Activated T-cell treated with anti-CD3 and anti-CD28 coated beads, Interleukin-2, amount 50 U/mL, for 4 hours (primary cell): ENCODE results near the gene CLEC16A. TPM values are rescaled to one million over a fixed set of nuclear protein-coding genes. Genes with fewer than 3 reads are reported as not detected.

Source experiments
- ATAC-seq, 2 donors: fragments of 200-7000 bp; cut with Tn5 transposase; one replicate each; pipeline ENCODE4 v1.10.0; 2021
- DNase-seq: peaks from one replicate; pipeline ENCODE4 v3.0.0-alpha.2; 2020
- H3K27me3 Mint-ChIP-seq: one replicate; pipeline ENCODE4 v1.8.0; 2021; ENCODE audit warnings: low read depth, mixed read lengths
- H3K36me3 Mint-ChIP-seq: one replicate; pipeline ENCODE4 v1.8.0; 2022; ENCODE audit warnings: mixed read lengths; ENCODE audit not compliant: insufficient read depth
- H3K4me1 Mint-ChIP-seq: one replicate; pipeline ENCODE4 v1.8.0; 2021; ENCODE audit warnings: low read depth, mixed read lengths
- H3K4me3 Mint-ChIP-seq: one replicate; pipeline ENCODE4 v1.8.0; 2021; ENCODE audit warnings: mild to moderate bottlenecking, moderate library complexity, mixed read lengths
- H3K9me3 Mint-ChIP-seq: one replicate; pipeline ENCODE4 v1.8.0; 2021; ENCODE audit warnings: mixed read lengths
- total RNA-seq, 3 donors: library from RNA; stranded (reverse); gene quantifications; one replicate each; pipeline ENCODE4 v1.2.1, GENCODE V29; 2021

The CLEC16A gene
- total RNA-seq, 3 donors from 2014 or later = 25.2 to 26.4 (median 26.3) TPM

DNA sequence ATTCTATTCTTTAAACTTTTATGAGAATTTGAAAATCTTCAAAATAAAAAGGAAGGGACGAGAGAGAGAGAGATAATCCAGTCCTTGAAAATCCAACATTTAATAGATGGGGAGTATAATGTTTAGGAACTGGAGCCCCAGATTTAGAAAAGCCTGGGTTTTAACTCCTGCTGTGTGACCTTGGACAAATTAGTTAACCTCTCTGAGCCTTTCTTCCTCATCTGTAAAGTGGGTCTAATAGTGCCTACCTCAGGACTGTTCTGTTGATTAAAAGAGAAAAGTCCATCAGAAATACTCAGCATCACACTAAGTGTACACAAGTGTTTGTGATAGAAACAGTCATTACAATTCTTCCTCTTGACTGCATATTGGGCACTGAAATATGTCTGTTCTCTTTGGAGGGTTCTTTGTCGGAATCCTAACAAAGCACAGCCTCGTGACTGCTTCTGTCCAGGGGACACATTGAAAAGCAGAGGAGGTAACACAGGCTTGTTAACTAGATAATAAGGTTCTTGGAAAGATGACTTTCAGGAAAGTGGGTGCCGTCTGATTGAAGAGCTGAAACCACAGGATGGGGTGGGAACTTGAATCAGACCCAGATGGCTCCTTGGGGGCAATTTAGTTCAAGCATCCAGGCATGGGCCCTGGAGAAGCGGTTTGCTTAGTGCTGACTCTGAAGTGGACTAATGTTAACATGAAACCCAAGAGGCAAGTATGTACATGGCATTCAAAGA is 128.2 kb downstream of the CLEC16A start:
- H3K4me3 Mint-ChIP-seq = no peak overlapping the region
- peaks cover 21% of the 10 kb centered on the region for H3K36me3 Mint-ChIP-seq

GRCh38 chr16:11073407-11073999 is 129.1 kb downstream of the CLEC16A start:
- Mint-ChIP-seq H3K4me1 (peaks cover 59% of the 10 kb centered on the region), H3K9me3 (no peaks in the 10 kb centered on the region), H3K36me3 (peaks cover 21% of the 10 kb centered on the region), H3K27me3 (no peaks in the 10 kb centered on the region), H3K4me3 (no peak overlapping the region)
- DNase-seq (no peak), ATAC-seq (no peak)

More for the DNA sequence above, 128.2 kb downstream of the CLEC16A start:
- DNase-seq (no peak), ATAC-seq (peak in 1 of 2 donors; percentile 7)
- no peaks in the 10 kb centered on the region for H3K9me3 Mint-ChIP-seq
- H3K4me1 Mint-ChIP-seq = peaks cover 50% of the 10 kb centered on the region
- H3K27me3 Mint-ChIP-seq = no peaks in the 10 kb centered on the region

GRCh38 chr16:11074131-11074530 is 129.8 kb downstream of the CLEC16A start:
- H3K4me3 Mint-ChIP-seq = no peak overlapping the region
- H3K27me3 Mint-ChIP-seq = no peaks in the 10 kb centered on the region
- H3K9me3 Mint-ChIP-seq = no peaks in the 10 kb centered on the region
- DNase-seq (no peak), ATAC-seq (no peak)
- H3K4me1 Mint-ChIP-seq = peaks cover 65% of the 10 kb centered on the region
- peaks cover 21% of the 10 kb centered on the region for H3K36me3 Mint-ChIP-seq

GRCh38 chr16:11075163-11075562 is 130.8 kb downstream of the CLEC16A start:
- peaks cover 75% of the 10 kb centered on the region for H3K4me1 Mint-ChIP-seq
- H3K9me3 Mint-ChIP-seq = no peaks in the 10 kb centered on the region
- no peak for DNase-seq
- no peaks in the 10 kb centered on the region for H3K27me3 Mint-ChIP-seq
- H3K4me3 Mint-ChIP-seq = no peak overlapping the region
- no peak for ATAC-seq
- H3K36me3 Mint-ChIP-seq = peaks cover 19% of the 10 kb centered on the region

DNA sequence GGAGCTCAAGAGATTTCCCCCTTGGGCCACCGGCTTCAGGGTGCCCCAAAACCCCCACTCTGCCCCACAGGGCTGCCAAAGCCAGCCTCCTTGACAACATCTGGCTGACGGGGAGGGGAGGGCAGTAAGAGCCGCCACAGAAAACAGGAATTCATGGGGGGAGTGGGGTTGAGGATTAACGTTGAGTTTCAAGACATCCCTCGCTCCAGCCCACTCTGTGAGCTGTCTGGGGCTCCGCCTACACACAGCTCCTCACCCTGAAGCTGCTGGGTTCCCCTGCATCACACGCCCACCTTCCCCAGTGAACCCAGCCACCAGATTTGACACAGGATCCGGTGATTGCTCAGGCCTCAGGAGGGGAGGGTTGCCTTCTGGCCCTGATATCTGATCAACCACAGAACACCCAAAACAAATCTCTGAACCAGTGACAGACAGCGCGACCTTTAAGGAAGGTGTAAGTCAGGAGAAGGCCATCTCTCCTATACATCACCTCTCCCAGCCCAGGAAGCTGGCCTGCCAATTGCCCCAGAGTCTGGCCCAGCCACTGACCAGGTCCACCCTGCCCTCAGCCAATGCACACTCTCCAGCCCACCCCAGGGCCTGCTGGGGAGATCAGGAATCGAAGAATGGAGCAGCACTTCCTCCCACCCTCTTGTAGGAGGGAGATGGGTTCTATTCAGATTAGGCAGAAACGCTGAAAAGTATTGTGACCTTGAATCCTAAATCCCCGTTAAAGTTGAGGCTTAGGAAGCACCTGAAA is 132.1 kb downstream of the CLEC16A start:
- ATAC-seq (peak; percentile 84 to 85), DNase-seq (peak; percentile 66)
- no peaks in the 10 kb centered on the region for H3K9me3 Mint-ChIP-seq
- H3K4me3 Mint-ChIP-seq = no peak overlapping the region
- H3K27me3 Mint-ChIP-seq = no peaks in the 10 kb centered on the region
- H3K4me1 Mint-ChIP-seq = peaks cover 79% of the 10 kb centered on the region
- H3K36me3 Mint-ChIP-seq = peaks cover 16% of the 10 kb centered on the region

DNA sequence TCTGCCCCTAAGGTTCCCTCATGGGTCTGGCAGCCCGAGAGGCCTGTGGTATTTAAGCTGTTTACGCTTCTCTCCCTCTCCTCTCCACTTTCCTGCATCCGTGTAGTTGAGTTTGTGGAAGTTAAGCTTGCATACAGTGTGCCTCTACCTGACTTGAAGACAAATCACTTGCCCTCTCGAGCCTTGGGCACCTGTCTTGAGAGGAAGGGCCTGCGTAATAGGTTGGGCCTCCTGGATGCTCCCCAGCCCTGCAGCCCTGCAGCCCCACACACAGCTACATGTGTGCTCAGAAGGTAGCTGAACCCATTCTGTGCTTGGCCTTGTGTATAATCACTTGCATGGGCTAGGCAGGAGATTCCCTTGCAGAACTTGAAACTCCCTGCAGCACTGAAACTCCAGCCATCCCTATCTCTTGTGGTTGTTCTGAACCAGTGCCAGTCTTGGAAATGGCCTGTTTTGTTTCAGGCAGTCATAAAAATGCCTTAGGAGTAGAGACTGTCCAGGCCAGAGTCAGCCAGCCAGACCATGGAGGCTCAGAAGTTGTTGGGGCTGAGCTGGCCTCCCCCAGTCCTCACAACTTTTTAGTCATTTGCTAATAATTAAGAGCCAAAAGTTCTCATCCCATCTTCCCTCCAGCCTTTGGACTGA is 134.6 kb downstream of the CLEC16A start:
- Mint-ChIP-seq H3K4me1 (peaks cover 57% of the 10 kb centered on the region), H3K4me3 (no peak overlapping the region), H3K36me3 (peaks cover 15% of the 10 kb centered on the region), H3K9me3 (no peaks in the 10 kb centered on the region), H3K27me3 (no peaks in the 10 kb centered on the region)
- DNase-seq (no peak), ATAC-seq (no peak)

DNA sequence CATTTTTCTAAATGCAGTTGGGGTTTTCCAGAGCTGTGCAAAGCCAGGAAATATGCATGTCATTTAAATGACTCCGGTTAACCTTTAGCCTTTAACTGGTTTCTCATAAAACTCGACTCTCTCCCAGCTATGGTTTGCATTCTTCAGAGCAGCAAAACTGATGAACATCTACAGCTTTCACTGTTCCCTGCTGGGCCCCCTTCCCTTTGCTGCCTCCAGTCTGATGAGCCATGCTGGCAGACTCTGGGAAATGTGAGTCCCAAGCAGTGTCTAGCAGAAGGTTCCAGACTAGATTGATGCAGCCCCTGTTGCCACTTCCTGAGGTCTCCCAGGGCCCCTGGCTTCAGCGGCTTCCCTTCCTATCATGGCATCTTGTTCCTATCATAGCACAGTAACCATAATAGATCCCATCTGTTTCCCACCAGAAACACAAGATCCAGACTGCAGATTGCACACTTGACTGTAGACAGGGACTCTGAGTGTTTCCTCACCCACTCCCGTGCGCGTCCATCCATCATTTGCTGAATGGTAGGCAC is 135.4 kb downstream of the CLEC16A start:
- peaks cover 14% of the 10 kb centered on the region for H3K36me3 Mint-ChIP-seq
- no peak for DNase-seq
- H3K9me3 Mint-ChIP-seq = no peaks in the 10 kb centered on the region
- no peaks in the 10 kb centered on the region for H3K27me3 Mint-ChIP-seq
- H3K4me3 Mint-ChIP-seq = no peak overlapping the region
- ATAC-seq = peak; percentile 24 to 25
- H3K4me1 Mint-ChIP-seq = peaks cover 51% of the 10 kb centered on the region

GRCh38 chr16:11080327-11080967 is 136.1 kb downstream of the CLEC16A start:
- no peak overlapping the region for H3K4me3 Mint-ChIP-seq
- H3K4me1 Mint-ChIP-seq = peaks cover 51% of the 10 kb centered on the region
- no peak for DNase-seq

GRCh38 chr16:11080999-11081630 is 136.8 kb downstream of the CLEC16A start:
- no peak overlapping the region for H3K4me3 Mint-ChIP-seq
- no peak for ATAC-seq

More at GRCh38 chr16:11080327-11080967, 136.1 kb downstream of the CLEC16A start:
- no peak for ATAC-seq
- Mint-ChIP-seq H3K36me3 (peaks cover 14% of the 10 kb centered on the region), H3K27me3 (no peaks in the 10 kb centered on the region), H3K9me3 (no peaks in the 10 kb centered on the region)

GRCh38 chr16:11082108-11082859 is 137.9 kb downstream of the CLEC16A start:
- no peaks in the 10 kb centered on the region for H3K27me3 Mint-ChIP-seq
- H3K36me3 Mint-ChIP-seq = peaks cover 16% of the 10 kb centered on the region
- H3K4me1 Mint-ChIP-seq = peaks cover 44% of the 10 kb centered on the region
- DNase-seq = no peak
- ATAC-seq = no peak
- no peak overlapping the region for H3K4me3 Mint-ChIP-seq
- no peaks in the 10 kb centered on the region for H3K9me3 Mint-ChIP-seq

More at GRCh38 chr16:11080999-11081630, 136.8 kb downstream of the CLEC16A start:
- Mint-ChIP-seq H3K4me1 (peaks cover 46% of the 10 kb centered on the region), H3K36me3 (peaks cover 14% of the 10 kb centered on the region), H3K27me3 (no peaks in the 10 kb centered on the region), H3K9me3 (no peaks in the 10 kb centered on the region)
- no peak for DNase-seq

DNA sequence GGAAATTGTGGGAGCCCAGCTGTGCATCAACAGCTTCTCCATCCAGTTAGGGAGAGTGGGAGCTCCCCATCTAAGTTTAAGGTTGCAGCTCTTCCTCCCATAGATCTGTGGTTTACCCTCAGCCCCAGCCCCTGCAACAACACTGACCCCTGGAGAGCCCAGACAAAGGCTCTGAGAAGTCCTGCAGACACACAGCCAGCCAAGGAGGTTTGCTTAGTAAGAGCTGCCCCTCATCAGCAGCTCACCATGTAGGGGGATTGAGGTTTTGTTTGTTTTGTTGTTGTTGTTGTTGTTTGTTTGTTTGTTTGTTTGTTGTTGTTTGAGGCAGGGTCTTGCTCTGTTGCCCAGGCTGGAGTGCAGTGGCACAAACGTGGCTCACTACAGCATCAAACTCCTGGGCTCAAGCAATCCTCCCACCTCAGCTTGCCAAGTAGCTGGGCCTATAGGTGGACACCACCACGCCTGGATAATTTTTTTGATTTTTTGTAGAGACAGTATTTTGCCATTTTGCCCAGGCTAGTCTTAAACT is 138.6 kb downstream of the CLEC16A start:
- DNase-seq (no peak), ATAC-seq (no peak)
- H3K4me1 Mint-ChIP-seq = peaks cover 43% of the 10 kb centered on the region
- H3K9me3 Mint-ChIP-seq = no peaks in the 10 kb centered on the region
- H3K4me3 Mint-ChIP-seq = no peak overlapping the region
- no peaks in the 10 kb centered on the region for H3K27me3 Mint-ChIP-seq
- peaks cover 16% of the 10 kb centered on the region for H3K36me3 Mint-ChIP-seq

DNA sequence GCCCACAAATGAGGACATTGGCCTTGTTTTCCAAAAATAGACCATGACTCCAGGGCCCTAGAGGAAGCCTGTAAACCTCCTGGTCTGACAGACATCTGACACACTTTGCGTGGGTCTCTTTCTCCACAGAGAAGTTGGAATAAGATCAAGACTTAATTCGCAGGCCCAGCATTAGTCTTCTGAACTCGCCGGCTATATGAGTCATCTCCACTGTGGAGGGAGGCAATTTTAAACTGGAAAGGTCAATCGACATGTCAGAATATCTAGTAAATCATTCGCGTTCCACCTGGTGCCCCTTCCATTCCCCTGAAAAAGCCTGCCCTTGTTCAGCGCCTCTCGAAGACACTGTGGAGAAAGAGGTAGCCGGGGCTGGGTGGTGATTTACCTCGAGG is 140.1 kb downstream of the CLEC16A start:
- Mint-ChIP-seq H3K4me3 (no peak overlapping the region), H3K36me3 (peaks cover 16% of the 10 kb centered on the region), H3K27me3 (no peaks in the 10 kb centered on the region), H3K4me1 (peaks cover 41% of the 10 kb centered on the region), H3K9me3 (no peaks in the 10 kb centered on the region)
- DNase-seq (no peak), ATAC-seq (no peak)
